D341Med (cell line): Measurements from ENCODE around the gene MORN5.
"Not testable (repeated sequence)": the region's sequence is repeated elsewhere in the genome, so short reads cannot be mapped to it uniquely, and the experiment has no call there.

Experiments
- DNase-seq: peaks from one replicate; pipeline ENCODE4 v3.0.0; 2012; ENCODE audit warnings: low spot score

Gene MORN5

DNA sequence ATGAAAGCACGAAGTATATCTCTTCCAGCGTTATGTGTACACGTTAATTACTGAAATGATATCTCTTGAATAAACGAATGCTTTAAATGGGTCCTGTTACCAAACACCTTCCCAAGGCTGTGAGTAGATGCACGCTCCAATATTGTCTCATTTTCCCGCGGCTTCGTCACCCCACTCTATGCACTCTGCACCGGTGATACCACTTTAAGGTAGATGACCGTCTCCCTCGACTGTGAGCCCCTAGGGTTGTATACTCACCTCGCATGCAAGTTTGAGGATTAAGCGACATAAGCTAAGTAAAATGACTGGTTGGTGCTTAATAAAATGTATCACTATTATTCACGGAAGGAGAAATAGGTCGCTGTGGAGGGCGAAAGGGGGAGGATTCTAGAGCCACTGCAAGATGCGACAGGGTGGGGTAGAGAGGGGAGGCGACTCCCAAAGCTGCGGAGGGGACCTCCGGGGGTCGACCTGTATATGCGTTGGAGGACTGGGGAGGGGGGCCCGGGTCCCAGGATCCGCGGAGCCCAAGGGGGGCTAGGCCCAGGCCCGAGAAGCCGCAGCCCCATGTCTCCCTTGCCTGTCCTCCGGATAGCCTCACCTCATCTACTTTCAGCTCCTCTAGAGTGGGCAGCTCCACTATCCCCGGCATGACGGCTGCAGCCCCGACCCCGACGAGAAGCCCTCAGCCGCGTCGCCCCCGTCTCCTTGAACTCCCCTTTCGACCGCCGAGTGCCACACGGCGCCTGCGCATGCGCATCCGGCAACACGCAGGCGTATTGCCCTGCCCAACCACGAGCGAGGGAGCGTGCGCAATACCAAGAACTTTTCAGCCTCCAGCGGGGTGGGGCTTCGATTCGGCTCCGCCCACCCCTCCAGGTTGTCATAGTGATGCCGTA is at the start of gene MORN5, which contains the start of gene NDUFA8:
MORN5 (plus strand) TSS at position 883 of the 899 bp plus-strand sequence. CDS start 65 bp downstream, outside the sequence.
NDUFA8 (minus strand) TSS at position 754 of the 899 bp plus-strand sequence; CDS start at position 652, 102 bp downstream.
- peak; percentile 99 for DNase-seq

DNA sequence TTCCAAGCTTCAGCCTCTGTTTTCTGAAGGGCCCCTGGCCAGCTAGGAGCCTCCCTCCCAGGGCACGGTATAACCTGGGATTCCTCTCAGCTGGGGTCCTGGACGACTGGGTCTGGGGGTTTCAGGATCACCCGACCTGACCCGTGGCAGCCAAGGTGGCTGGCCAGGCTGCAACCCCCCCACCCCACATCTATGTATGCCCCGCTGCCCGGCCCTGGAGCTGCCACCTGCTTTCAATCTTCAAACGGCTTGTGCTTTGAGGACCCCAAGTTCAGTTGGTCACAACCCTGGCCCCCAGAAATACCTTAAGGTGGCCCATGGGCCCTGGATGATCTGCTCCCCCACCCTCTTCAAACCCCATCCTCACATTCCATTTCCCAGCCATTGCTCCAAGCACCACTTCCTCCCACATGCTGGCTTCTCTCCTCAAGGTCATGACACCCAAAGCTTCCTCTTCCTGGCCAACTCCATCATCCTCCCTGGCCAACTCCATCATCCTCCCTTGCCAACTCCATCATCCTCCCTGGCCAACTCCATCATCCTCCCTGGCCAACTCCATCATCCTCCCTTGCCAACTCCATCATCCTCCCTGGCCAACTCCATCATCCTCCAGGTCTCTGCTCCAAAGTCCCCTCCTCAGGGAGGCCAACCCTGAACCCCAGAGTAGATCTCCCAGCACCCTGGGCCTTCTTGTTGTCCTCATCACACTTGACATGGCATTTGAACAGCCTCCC is 49.4 kb upstream of the MORN5 start:
- DNase-seq = no peak

DNA sequence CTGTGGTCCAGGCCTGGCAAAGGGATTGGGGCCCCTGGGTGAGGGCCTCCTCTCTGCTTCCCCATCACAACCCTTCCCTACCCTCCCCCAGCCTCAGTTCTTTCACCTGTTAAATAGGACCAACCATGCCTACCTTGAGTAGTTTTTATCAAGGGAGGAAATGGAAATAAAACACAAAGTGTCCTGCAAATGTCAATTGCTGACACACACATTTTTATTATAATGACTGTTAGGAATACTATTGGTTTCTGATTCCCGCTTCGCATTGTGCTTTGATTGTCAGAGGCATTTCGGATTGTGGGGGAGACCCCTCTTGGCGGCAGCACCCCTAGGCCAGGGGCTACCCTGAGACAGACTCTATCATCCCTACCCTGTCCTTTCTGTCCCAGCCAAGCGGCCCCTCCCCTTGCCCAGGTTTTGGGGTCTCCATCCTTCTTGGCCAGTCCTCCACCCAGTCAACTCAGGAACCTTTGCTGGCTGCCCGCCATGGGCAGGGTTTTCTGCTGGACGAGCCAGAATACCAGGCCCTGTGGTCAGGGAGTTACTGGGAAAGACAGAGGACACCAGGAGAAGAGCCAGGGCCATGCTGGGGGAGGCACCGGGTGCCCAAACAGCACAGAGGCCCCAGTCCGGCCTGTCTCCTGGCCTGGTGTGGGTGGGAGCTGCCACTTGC is 48.2 kb upstream of the MORN5 start:
- no peak for DNase-seq

DNA sequence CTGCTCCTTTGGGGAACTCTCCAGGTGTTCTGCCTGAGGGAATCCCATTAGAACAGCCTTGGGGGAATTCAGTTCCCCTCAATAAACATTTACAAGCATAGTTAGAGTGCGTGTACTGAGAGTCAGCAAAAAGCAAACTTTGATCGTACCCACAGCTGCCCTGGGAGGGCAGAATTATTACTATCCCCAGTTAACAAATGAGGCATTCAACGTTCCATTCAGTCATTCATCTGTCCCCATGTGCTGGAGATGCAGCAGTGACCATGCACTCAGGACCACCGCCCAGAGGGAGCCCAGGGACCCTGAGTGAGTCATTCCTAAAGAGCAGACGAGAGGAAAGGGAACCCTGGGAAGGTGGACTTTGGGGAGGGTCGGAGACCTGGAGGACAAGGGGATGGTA is 47.5 kb upstream of the MORN5 start:
- DNase-seq = no peak

DNA sequence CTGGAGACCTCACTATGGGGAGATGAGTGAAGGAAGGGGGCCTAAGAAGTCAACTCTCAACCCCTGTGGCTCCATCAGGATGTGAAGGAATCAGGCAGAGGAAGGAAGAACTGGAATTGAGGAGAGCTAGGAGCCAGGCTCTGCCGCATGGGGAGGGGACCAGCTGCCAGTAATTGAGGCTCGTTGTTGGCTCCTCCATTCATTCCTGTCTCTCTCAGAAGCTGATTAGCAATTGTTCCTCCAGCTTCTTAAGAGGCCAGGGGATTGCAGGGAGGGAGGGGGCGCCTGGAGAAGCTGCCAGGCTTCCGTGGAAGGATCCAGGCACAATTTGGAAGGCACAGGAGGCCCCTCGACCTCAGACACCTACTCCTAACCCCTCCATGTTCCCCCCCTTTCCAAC is 46.1 kb upstream of the MORN5 start:
- DNase-seq = peak; percentile 58

DNA sequence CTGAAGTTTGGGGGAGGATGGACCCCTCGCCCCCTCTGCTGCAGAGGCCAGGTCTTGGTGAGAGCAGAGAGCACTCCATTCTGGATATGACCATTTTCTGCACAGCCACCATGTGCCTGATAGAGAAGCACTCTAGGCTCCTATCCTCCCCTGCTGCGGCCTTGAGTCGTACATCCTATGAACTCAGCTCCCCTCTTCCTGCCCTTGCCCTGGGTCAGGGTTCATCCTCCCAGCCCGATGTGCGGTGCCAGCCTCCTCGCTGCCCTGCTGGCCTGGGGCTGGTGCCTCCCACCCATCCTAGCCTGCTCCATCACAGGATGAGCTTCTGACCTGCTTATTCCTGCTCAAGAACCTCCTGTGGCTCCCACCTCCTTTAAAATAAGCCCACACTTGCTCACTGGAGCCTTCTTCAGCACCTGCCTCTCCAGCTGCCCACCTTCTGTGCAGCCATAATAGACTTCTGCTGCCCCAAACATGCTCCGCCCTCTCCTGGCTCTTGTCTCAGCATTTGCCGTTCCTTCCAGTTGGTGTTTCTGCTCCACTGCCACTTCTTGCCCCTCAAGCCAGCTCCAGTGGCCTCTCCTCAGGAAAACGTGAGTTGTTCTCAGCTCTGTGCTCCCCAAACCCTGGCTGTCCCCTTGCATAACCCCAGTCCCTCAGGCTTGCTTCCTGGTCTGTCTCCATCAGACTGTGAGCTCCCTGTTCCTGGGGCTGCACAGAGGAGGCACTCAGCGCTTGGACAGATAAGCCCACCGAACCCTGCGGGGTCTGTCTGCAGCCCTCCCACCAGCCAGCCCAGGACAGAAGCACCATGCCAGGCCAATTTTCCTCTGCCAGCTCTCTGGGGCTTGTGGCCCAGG is 44.3 kb upstream of the MORN5 start:
- DNase-seq = no peak

DNA sequence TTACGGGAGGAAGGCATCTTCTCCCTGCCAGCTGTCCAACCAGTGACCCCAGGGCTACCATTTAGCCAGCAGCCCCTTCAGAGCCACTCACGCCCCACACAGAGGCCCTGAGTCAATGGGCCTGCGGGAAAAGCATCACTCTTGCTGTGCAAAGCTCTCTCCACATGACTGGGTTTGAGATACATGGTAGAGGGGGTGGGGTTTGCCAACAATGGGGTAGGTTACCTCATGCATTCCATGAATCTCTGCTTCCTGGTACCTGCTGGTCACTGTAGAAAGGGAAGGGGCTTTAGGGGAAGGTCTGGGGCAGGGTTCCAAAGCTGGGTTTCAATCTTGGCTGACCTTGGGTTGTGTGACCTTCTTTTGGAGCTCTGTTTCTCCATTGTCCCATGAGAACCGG is 43.7 kb upstream of the MORN5 start:
- no peak for DNase-seq

DNA sequence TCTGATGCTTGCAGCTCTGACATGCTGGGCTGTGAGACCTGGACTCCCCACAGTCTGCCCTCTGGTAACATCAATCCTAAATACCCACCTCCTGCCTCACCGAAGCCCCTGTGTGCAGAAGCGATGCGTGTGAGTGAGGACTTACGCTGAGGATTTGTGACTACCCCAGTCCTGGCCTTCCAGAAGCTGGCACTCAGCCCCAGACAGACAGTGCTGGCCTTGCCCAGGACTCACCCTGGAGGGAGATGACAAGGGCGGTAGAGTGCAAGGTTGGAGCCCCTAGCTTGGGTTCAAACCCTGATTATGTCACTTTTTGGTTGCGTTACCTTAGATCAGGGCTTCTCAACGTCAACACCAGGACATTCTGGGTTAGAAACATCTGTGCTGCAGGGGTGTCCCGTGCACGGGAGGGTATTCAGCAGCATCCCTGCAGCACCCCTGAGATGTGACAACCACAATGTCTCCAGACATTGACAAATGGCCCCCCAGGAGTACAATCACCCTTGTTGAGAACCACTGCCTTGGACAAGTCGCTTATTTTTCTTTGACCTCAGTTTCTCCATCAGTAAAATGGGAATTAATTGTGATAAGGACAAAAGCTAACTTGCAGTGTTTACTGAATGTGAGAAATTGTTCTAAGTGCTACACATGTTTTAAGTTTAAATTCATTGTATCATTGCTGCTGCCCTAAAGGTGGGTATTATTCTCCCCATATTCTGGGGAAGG is 43.1 kb upstream of the MORN5 start:
- DNase-seq = no peak

DNA sequence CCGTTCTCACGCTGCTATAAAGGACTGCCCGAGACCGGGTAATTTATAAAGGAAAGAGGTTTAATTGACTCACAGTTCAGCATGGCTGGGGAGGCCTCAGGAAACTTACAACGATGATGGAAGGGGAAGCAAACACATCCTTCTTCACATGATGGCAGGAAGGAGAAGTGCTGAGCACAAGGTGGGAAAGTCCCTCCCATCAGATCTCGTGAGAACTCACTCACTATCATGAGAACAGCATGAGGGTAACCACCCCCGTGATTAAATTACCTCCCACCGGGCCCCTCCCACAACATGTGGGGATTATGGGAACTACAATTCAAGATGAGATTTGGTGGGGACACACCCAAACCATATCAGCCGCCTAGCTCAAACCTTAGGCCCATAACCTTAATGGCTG is 42.5 kb upstream of the MORN5 start:
- DNase-seq = not testable (repeated sequence)

DNA sequence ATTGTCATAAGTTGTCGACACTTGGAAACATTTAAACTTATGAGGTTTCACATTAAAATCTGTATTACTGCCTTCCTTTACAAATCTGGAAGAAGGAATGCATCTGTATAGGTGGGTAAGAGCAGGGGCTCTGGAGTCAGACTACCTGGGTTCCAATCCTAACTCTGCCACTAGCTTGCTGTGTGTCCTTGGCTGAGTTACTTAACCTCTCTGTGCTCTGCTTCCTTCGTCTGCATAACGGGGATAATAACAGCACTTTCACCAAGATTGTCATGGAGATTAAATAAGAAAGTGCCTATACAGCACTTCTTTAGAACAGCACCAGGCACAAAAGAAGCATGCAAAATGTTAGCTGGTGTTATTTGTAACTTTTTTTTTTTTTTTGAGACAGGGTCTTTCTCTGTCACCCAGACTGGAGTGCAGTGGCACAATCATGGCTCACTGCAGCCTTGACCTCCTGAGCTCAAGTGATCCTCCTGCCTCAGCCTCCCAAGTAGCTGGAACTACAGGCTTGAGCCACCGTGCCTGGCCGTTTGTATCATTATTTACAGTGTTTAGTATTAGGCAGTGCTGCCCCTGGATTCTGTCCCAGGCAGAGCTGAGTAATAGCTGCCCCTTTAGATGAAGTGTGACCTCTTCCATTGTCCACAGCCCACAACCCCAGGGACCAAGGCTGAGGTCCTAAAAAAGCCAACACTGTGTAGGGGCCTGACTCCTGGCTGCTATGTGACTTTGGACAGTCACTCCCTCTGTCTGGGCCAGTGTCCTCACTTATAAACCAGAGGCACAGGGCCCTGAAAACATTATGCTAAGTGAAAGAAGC is 41.2 kb upstream of the MORN5 start:
- DNase-seq = no peak

DNA sequence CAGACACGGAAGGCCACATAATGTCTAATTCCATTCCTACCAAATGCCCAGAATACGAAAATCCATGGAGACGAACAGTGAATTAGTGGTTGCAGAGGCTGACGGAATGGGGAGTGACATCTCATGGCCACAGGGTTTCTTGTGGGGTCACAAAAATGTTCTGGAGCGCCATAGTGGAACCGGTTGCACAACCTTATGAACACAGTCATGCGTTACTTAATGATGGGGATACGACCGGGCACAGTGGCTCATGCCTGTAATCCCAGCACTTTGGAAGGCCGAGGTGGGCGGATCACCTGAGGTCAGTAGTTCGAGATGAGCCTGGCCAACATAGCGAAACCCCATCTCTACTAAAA is 40.6 kb upstream of the MORN5 start:
- no peak for DNase-seq

DNA sequence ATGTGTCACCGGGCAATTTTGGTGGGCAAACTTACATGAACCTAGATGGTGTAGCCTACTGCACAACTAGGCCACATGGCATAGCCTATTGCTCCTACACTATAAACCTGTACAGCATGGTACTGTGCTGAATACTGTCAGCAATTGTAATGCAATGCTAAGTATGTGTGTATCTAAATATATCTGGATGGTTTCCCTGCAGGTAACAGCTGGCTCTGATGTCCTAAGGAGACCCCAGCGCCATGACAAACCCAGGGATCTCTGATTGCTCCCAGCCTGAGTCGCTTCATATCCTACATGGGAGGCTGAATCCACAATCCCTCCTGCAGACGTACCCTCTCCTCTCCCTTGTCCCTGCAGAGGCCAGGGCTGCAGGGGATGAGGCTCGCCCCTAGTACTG is 40.0 kb upstream of the MORN5 start:
- no peak for DNase-seq

DNA sequence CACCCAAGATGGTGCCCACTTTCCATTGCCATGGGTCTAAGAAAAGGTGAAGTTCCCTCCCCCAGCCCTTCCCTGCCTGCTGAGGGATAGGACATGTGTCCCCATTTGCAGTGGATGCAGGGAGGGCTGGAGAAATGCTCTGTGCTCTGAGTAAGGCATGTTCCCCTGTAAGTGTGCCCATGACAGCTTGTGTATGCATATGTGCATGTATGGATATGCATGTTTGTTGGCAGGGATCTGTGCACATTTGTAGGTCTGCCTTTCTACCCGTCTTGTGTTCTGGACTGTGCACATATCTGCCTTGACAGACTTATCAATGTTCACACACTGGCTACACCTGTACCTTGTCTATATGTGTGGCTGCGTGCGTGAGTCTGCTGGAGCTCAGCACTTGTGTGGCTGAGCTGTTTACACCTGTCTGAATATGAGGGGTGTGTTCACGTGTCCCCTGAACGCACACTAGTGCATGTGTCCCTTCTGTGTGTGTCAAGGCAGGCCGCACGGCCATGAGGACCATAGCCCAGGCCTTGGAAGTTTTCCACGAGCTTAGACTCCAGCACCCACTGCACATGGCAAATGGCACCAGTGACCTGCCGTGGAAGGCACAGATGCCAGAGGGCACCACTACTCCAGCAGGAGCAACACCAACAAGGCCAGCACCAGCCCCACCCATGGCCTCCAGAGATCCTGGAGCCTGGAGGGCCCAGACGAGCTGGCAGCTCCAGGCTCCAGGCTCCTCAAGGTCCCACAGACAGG is 39.2 kb upstream of the MORN5 start:
- DNase-seq = no peak

DNA sequence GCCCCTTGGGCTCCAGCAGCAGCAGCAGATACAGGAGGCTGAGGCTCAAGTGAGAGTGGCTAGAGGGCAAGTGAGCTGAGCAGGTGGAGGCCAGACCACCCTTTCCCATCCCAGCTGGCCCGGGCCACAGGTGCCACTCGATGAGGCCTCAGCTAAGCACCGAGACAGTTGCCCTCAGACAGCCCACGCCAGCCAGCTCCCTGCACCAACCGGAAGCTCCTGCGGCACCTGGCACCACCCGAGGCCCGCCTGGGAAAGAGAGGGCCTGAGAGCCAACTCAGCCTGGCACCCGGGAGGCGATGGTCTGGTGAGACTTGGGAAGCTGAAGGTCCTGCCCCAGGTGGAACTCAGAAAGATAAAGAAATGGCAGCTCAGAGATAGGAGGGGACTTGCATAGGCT is 38.3 kb upstream of the MORN5 start:
- DNase-seq = no peak

DNA sequence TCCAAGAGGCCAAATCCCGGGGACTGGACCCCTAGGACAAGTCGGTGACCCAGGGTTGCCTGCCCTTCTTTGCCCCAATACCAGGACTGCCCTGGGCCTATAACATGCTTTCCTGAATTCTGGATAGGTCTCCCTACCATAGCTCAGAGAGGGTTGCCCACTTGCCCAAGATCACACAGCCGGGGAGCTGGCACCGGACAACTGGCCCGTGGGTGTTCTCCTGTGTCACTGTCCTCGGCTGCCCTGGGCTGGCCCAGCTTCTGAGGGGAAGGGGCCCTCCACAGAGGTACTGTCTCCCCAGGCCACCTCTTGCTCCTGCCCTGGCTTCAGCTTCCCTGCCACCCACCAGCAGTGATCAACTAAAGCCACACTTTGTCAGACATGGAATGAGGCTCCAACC is 37.8 kb upstream of the MORN5 start:
- no peak for DNase-seq

DNA sequence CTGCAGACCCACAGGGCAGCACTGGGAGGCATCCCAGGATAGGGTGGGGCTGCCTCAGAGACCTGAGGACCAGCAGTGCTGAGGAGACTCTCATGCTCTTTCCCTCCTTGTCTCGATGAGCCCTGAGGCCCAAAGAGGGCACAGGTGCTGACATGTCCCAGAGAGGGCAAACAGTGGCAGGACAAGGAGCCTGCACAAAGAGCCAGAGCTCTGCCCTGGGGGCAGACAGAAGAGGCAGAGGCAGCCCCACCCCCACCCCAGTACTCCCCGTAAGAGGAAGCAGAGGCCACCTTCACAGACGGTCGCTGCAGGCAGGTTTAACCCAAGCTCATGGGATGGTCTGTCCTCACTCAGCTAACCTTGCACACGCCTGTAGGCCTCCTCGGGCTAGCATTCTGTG is 37.2 kb upstream of the MORN5 start:
- DNase-seq = no peak

DNA sequence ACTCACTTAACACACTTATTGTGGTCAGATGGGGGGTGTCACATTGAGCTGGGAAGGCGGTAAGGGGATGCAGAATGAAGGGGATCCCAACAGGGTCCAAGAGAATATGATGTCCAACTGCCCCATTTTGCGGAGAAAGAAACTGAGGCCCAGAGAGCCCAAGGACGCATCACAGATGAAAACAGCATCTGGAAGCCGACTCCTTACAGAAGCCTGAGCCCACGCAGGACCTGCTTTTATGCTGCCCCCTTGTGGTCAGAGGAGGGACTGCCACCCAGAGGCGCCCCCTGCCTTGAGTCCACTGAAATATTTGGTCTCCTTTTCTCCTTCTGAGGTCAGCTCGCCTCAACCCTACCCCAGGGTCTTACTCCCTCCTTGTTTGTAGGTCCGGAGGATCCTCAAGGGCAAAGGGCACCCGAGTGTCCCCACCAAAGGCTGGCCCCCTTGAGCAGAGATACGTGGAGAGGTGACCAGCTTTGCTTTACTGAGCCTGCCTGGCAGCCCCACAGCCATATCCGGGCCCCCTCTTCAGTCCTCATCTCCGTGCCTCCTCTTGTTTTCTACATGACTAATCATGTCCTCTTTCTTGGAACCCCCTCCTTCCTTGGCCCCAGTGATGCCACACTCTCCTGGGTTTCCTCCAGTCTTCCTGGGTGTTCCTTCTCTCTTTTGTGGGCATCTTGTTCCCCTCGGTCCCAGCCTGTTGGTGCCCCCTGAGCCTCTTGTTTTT is 36.6 kb upstream of the MORN5 start:
- DNase-seq = peak; percentile 86

DNA sequence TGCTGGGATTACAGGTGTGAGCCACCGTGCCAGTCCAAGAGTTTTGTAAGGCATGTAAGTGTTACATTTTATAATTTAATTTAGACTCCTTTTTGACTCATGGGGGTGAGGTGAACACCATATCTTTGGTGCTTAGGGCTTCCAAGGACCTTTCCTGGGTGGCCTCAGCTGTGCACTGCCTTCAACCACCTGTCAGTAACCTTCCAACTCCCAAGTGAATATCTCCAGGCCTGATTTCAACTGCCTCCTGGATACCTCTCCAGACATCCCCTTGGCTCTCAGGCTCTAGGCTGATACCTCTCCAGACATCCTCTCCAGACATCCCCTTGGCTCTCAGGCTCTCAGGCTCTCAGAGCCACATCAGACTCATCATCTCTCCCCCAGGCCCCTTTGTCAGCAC is 35.7 kb upstream of the MORN5 start:
- no peak for DNase-seq

DNA sequence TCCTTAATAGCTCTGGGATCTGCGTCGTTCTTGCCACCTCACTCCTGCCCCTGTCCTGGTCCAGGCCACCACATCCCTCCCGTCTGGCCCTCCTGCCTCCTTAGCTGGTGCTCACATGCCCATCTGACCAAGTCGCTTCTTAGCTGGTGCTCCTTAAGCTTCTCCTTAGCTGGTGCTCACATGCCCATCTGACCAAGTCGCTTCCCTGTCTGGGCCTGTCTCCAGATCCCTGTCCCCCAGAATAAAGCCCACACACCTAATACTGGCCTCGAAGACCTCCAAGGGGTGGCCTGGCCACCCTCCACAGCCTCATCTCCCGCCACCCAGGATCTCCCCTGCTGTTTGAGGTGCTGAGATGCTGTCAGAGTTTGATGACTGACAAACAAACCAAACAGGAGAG is 35.2 kb upstream of the MORN5 start:
- no peak for DNase-seq
